Activated CD8-positive, alpha-beta memory T cell treated with anti-CD3 and anti-CD28 coated beads for 1 hour (primary cell): ENCODE measurements around the gene NHS.
"Not testable (repeated sequence)": the region's sequence is repeated elsewhere in the genome, so short reads cannot be mapped to it uniquely, and the experiment has no call there.

Experiments used
- DNase-seq, 2 donors: peaks; one replicate each; pipeline ENCODE4 v3.0.0-alpha.2; 2020; ENCODE audit warnings: low read depth in 1 of 2; ENCODE audit errors: extremely low read depth in 1 of 2

Gene NHS

GRCh38 chrX:17446269-17446668 lies 71.3 kb downstream of the NHS start:
- DNase-seq, result not testable (repeated sequence)

GRCh38 chrX:17448188-17448587 lies 73.2 kb downstream of the NHS start:
- DNase-seq, result no peak

DNA sequence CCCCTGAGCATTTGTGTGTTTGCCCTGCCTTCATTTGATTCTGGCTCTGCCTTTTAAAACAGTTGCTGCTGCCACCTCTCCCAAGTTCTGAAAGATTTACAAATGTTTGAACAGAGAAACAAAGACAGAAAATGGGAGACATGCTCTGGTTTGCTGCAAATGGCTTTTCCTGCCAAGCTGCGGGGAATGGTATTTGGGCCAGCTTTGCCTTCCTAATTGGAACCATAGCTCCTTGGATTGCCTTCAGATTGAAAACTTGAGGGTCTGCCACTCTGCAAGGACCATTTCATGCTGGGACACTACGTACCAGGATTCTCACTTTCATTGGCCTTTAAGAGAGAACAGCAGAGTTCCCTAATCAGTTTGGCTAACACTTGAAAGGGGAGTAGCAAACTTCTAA lies 74.9 kb downstream of the NHS start:
- DNase-seq, result no peak

GRCh38 chrX:17453788-17454187 lies 78.8 kb downstream of the NHS start:
- DNase-seq, result no peak

DNA sequence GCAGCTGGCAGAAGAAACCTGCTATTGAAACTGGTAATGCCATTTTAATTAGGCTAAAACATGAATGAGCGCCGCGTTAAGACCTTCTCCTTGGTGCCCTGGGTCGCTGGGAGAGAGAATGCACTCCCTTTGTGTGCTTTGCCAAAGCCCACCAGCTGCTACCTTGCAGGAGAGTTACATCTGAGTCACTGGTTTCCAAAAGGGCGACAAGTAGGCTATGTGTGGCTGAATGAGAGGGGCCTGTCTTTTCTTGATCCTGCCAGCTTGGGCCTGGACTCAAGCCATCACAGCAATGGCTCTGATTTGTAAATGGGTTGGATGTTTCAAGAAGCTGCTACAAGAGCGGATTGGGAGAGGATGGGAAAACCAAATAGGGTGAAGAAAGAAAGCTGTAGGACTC lies 81.5 kb downstream of the NHS start:
- DNase-seq, result no peak

DNA sequence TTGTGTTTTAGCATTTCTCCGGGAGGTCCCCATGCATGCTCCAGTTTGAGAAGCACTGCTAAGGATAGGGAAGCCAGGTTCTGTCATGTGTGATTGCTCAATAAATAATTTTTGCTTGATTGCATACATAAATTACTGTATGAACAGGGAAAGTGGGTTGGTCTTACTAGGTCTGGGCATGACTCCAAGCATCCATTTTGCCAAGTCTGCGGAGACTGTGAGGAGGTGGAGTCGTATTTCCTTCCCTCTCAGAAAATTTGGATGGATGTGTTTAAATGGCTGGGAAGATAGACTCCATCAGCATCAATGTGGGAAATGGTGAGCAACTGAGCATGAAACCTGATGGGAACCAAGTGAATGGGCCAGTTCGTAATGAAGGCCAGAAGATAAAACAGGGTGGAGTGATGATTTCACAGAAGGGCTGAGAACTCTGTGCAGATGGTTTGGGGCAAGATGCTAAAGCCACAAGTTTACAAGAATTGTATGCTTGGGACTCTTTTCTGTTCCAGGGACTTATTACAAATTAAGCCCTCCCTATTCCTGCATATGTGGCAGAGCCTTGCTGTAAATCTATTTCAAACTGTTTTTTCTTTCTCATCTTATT lies 84.1 kb downstream of the NHS start:
- no peak for DNase-seq

DNA sequence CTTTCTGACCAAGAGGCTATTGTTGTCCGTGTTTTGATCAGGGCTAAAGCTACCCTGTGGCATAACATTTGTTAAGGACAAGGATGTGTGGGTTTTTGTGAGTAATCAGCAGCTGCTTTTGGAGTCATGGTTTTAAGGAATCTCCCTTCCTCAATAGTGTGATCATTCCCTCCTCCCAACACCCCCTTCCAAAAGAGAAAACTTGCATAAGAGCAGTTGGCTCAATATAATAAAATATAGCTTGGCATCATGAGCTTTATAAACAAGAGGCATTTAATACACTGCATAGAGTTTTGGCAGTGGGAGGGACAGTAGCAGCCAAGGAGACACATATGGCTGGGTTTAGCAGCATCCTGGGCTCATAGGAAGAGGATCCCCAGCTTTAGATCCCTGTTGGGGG lies 84.7 kb downstream of the NHS start:
- DNase-seq, result no peak

DNA sequence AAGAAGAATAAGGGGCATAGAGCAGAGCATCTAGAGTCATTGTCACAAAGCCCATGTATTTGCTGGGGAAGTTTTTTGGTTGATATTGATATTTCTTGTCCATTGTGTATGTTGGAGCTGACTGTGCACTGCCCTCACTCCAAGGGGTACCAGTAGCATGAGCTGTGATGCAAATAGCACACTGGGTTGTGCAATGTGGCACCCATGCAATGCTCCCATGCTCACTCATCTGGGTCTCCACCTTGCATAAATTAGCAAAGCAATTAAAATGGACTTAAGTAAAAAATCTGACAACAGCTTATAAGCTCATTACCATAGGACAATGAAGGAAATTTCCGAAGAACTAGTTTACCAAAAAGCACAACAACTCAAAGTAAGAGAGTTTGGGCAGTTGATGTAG lies 87.9 kb downstream of the NHS start:
- no peak for DNase-seq

- DNase-seq, result no peak
These were observed 89.2 kb downstream of the NHS start for GRCh38 chrX:17464194-17464593.

GRCh38 chrX:17465201-17465600 lies 90.2 kb downstream of the NHS start:
- DNase-seq, result no peak

DNA sequence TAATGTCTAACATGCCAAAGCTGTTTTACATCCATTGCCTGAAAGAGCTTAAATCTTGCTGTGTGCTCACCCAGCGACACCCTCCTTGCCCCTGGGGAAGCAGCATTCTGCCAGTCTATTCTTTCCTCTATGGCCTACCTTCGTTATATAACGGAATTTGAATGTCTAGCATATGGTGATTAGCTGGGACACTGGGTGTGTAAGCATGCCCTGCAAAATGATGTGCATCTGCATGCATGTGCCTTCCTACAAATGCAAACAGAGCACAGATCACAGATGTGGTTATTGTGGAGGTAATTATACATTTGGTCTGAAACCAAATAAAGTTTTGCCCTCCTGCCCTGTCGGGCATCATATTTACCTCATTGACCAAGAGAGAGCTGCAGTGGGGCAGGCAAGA lies 90.8 kb downstream of the NHS start:
- no peak for DNase-seq

- DNase-seq, result no peak
These were observed 95.1 kb downstream of the NHS start for GRCh38 chrX:17470136-17470535.

- DNase-seq, result no peak
These were observed 96.1 kb downstream of the NHS start for GRCh38 chrX:17471121-17471520.

- DNase-seq, result no peak
These were observed 96.9 kb downstream of the NHS start for GRCh38 chrX:17471861-17472260.

DNA sequence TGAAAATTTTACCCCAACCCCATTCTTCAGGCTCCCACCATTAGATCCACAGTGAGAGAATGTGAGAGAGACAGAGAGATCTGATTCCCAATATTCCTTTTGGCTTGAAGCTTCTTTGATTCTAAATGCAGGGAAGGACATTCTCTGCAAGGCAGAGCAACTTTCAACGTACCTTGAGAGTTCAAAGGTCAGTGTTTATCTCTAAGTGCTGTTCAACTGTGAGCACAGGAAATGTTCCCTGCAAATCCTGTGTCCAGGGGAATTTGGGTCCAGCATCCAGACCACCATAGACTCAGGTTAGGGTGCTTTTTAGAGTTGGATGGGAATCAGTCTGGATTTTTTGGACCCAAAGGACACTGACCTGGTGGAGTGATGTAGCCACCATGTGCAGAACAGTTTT lies 97.4 kb downstream of the NHS start:
- no peak for DNase-seq

DNA sequence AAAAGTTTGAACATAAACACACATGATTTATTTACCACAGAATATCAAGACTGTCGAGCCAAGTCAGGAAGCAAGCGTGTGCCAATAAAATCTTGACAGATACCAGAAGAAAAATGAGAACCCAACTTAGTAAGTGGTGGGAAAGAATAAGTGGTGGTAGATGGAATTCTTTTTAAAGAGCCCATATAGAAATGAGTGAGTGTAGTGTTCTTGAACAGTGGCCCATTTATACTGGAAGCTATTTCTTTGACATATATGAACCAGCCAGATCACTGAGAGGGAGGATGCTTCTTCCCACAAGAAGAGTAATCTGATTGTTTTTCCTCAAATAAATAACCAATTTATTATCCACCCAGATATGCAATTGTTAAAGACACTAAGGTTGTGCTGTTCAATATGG lies 98.0 kb downstream of the NHS start:
- no peak for DNase-seq

DNA sequence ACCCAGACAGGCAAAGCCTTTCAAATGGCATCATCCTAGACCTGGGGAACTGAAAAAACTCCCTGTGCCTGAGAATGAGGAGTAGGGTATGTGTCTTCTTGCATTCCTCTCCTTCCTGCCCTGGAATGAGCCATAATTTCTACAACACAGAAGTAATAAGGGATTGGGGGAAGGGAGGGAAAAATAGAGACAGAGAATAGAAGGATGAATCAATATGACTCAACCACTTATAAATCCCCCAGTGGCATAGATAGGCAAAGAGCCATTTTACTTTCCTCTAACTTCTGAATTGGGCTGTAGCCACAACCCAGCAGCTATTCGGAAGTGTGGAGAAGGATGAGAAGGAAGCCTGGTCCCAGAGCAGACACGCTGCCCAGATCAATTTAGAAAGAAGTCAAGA lies 99.9 kb downstream of the NHS start:
- DNase-seq, result no peak

GRCh38 chrX:17475449-17476217 lies 100.6 kb downstream of the NHS start:
- no peak for DNase-seq

- no peak for DNase-seq
These were observed 101.4 kb downstream of the NHS start for GRCh38 chrX:17476411-17476810.

DNA sequence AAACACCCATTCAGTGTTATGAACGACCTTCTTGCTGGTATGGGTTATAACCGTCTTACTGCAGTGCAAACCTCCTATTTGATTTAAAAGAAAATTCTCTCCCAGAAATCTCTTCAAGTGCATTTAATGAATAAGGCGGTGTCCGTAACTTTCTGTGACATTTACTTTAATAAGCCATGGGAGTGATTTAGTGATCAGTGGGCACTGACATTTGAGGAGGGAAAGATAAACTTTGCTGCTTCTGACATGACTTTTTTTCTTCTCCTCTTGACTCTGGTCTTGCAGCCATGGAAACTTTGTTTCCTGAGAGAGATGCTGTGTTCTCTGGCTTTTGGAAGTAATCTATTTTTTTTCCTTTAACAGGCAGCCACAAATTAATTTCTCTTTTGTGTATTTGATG lies 106.1 kb downstream of the NHS start:
- no peak for DNase-seq

DNA sequence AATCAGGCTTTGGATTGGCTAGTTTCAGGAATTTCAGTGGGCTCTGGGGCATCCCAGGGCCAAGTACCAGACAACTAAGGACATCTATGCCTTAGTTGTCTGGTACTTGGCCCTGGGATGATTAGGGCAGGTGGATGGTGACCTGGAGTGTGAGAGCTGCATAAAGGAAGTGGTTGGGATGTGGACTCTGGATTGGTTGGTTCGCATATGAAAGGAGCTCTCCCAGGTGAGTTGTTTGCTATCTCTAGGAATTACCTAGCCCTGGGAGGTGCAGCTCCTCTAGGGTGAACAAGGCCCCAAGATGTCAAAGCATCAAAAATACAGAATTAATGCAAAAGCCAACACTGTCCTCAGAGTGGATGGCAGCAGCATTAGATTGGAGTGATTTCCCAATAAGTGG lies 109.6 kb downstream of the NHS start:
- DNase-seq, result no peak

DNA sequence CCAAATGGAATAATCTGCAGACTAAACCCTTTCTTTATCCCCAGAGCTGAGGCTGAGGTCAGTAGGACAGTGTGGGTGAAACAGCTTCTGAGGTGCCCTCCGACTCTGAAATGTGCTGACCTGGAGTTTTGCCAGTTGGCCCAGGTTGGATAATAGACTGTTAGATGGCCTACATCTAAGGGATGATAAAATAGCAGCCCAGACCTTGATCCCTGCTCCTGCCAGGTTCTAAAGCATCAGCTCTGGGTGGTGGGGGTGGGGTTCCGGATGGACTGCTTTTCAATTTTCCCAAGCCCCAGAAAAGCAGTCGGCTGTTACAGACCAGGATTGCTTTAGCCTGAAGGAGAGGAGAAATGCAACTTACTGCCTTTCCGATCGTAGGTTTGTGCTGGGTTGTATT lies 110.4 kb downstream of the NHS start:
- no peak for DNase-seq

- DNase-seq, result no peak
These were observed 113.0 kb downstream of the NHS start for GRCh38 chrX:17488036-17488435.
